Endodermal cell (in vitro differentiated cells): ENCODE data around the gene FASTKD1. TPM values are rescaled to one million over a fixed set of nuclear protein-coding genes. Genes with fewer than 3 reads are reported as not detected.
A peak's percentile ranks its signal among the peaks of the same experiment; 100 is the strongest.

Source experiments
- DNase-seq: peaks from one replicate; pipeline ENCODE4 v3.0.0-alpha.2; 2017
- H3K27ac ChIP-seq: 2 replicates; pipeline ENCODE4 v1.5.1; 2013; ENCODE audit warnings: mild to moderate bottlenecking, low read depth, low read length, moderate library complexity
- H3K27me3 ChIP-seq: 2 replicates; pipeline ENCODE4 v1.6.1; 2013; ENCODE audit warnings: mild to moderate bottlenecking, low read length, moderate library complexity; ENCODE audit not compliant: insufficient read depth, control insufficient read depth, poor library complexity, severe bottlenecking
- H3K36me3 ChIP-seq: 2 replicates; pipeline ENCODE4 v1.7.0; 2013; ENCODE audit warnings: mild to moderate bottlenecking, low read length, moderate library complexity; ENCODE audit not compliant: control insufficient read depth, insufficient read depth
- H3K4me1 ChIP-seq: one replicate; pipeline ENCODE4 v1.7.0; 2013; ENCODE audit warnings: low read length; ENCODE audit not compliant: control insufficient read depth, insufficient read depth
- H3K4me3 ChIP-seq: 2 replicates; pipeline ENCODE4 v1.5.1; 2013; ENCODE audit warnings: mild to moderate bottlenecking, low read length, moderate library complexity
- H3K9ac ChIP-seq: 2 replicates; pipeline ENCODE4 v1.6.1; 2013; ENCODE audit warnings: mild to moderate bottlenecking, low read length, moderate library complexity; ENCODE audit not compliant: poor library complexity, severe bottlenecking; ENCODE audit errors: extremely low read depth
- H3K9me3 ChIP-seq: 2 replicates; pipeline ENCODE4 v1.6.1; 2013; ENCODE audit warnings: mild to moderate bottlenecking, low read length, moderate library complexity; ENCODE audit not compliant: control insufficient read depth
- H3K27ac Mint-ChIP-seq: 2 replicates; pipeline ENCODE4 v1.8.0; 2020; ENCODE audit warnings: mixed read lengths
- H3K27me3 Mint-ChIP-seq: 2 replicates; pipeline ENCODE4 v1.8.0; 2021; ENCODE audit warnings: mild to moderate bottlenecking, mixed read lengths; ENCODE audit not compliant: insufficient read depth
- H3K36me3 Mint-ChIP-seq: 2 replicates; pipeline ENCODE4 v1.8.0; 2020; ENCODE audit warnings: low read depth, mixed read lengths
- H3K4me1 Mint-ChIP-seq: 2 replicates; pipeline ENCODE4 v1.8.0; 2020; ENCODE audit warnings: mixed read lengths
- H3K4me3 Mint-ChIP-seq: 2 replicates; pipeline ENCODE4 v1.8.0; 2020; ENCODE audit warnings: mild to moderate bottlenecking, moderate library complexity, mixed read lengths
- H3K9me3 Mint-ChIP-seq: 2 replicates; pipeline ENCODE4 v1.8.0; 2020; ENCODE audit warnings: mild to moderate bottlenecking, mixed read lengths
- CTCF ChIP-seq: fragments of 200-600 bp; sonication (generic); conservative IDR thresholded peaks from 2 replicates; pipeline ENCODE4 v1.5.0; 2021; ENCODE audit warnings: antibody characterized with exemption, mild to moderate bottlenecking
- WGBS, 2 experiments: methylation state at CpG; one replicate each; pipeline versions ENCODE4 v1.1.5 to v1.1.7; 2013; ENCODE audit warnings: missing lambda C conversion rate in 2 of 2, mixed read lengths in 1 of 2; ENCODE audit not compliant: insufficient coverage in 1 of 2, insufficient read length in 1 of 2; 5-methylcytosine and 5-hydroxymethylcytosine counted together
- total RNA-seq, 2 donors: library from RNA; stranded (reverse); fragmentation: NEBNext Ultra II Directional in 1 of 2; extraction: Animal tissue kit (Norgen Biotek cat#: 25700) in 1 of 2; gene quantifications; 2 replicates in 1 of 2; 3 replicates in 1 of 2; pipeline ENCODE4 v1.2.1, GENCODE V29; 2021

FASTKD1 gene
- total RNA-seq, 2 donors from 2014 or later = 45.2 to 56.0 TPM

- no peak overlapping the region for H3K27ac ChIP-seq
- no peak overlapping the region for H3K9ac ChIP-seq
- peaks cover 6% of the 10 kb centered on the region for H3K4me1 Mint-ChIP-seq
Measured at GRCh38 chr2:169573974-169574299, 272 bp upstream of the FASTKD1 start.

DNA sequence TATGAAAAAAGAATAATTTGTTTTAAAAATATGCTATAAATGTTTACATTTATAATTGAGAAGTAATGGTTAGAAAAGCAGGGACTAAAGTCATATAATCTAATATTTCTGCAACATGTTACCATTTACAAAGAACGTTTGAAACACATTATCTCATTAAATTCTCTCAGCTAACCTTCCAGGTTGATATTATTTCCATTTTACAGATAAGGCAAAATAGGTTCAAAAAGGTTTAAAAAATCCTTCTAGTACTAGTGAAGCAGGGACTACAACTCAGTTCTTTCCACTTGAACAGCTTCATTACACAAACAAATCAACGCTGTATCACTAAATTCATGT, 875 bp downstream of the FASTKD1 start:
- H3K36me3 Mint-ChIP-seq = peaks cover 15% of the 10 kb centered on the region
- Histone ChIP-seq H3K9ac (peak overlapping the region; percentile 55), H3K27me3 (no peaks in the 10 kb centered on the region), H3K4me3 (peak overlapping the region; percentile 95), H3K9me3 (no peaks in the 10 kb centered on the region), H3K4me1 (peaks cover 6% of the 10 kb centered on the region), H3K36me3 (peaks cover 9% of the 10 kb centered on the region), H3K27ac (no peak overlapping the region)
- TF ChIP-seq CTCF = no peak
- no peak for DNase-seq
- WGBS, 2 experiments = 0% methylated on average over 2 of the region's 2 CpGs
- peak overlapping the region; percentile 98 for H3K27ac Mint-ChIP-seq
- peak overlapping the region; percentile 97 for H3K4me3 Mint-ChIP-seq
- peaks cover 12% of the 10 kb centered on the region for H3K9me3 Mint-ChIP-seq
- peaks cover 5% of the 10 kb centered on the region for H3K27me3 Mint-ChIP-seq
- peaks cover 6% of the 10 kb centered on the region for H3K4me1 Mint-ChIP-seq

More at GRCh38 chr2:169573974-169574299, 272 bp upstream of the FASTKD1 start:
- peaks cover 15% of the 10 kb centered on the region for H3K36me3 Mint-ChIP-seq
- peak overlapping the region; percentile 97 for H3K4me3 Mint-ChIP-seq
- 66 to 70% methylated on average over 4 of the region's 6 CpGs for WGBS, 2 experiments
- Histone ChIP-seq H3K4me1 (peaks cover 6% of the 10 kb centered on the region), H3K4me3 (peak overlapping the region; percentile 95), H3K9me3 (no peaks in the 10 kb centered on the region), H3K27me3 (peaks cover 4% of the 10 kb centered on the region), H3K36me3 (peaks cover 9% of the 10 kb centered on the region)
- peaks cover 15% of the 10 kb centered on the region for H3K27me3 Mint-ChIP-seq
- peaks cover 12% of the 10 kb centered on the region for H3K9me3 Mint-ChIP-seq
- DNase-seq = no peak
- no peak for TF ChIP-seq CTCF
- peak overlapping the region; percentile 98 for H3K27ac Mint-ChIP-seq

DNA sequence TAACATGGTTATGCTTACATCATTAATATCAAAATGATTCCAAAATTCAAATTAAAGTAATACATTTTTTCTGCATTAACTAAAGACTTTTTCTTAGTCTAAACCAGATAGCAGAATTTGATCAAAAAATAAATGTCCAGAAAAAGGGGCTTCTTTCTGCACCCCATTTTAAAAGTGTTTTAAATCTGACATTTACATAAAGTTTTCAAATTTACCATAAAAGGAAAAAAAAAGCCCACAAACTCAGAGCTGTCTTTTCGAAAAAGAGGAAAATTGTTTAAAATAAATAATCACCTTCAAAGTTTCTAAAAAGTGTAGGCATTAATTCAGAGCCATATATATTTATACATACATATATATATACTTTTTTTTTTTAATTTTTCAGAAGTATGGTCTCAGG, 1.5 kb downstream of the FASTKD1 start:
- Mint-ChIP-seq H3K27me3 (peaks cover 3% of the 10 kb centered on the region), H3K4me1 (peaks cover 6% of the 10 kb centered on the region), H3K4me3 (no peak overlapping the region), H3K36me3 (peaks cover 16% of the 10 kb centered on the region), H3K27ac (no peak overlapping the region), H3K9me3 (peaks cover 12% of the 10 kb centered on the region)
- Histone ChIP-seq H3K36me3 (peaks cover 9% of the 10 kb centered on the region), H3K9ac (peak overlapping the region; percentile 55), H3K27ac (no peak overlapping the region), H3K4me1 (peaks cover 6% of the 10 kb centered on the region), H3K27me3 (no peaks in the 10 kb centered on the region), H3K9me3 (no peaks in the 10 kb centered on the region), H3K4me3 (peak overlapping the region; percentile 95)
- TF ChIP-seq CTCF = no peak
- no peak for DNase-seq
- WGBS, 2 experiments = no CpG with 5 or more reads among the region's 1 CpG
